Measurements from ENCODE around the gene ANGPT4.

The ANGPT4 gene

GRCh38 chr20:891706-892080 lies 24.4 kb downstream of the ANGPT4 start:
- Histone ChIP-seq H3K27ac (ENCODE audit: low read depth, low read length) (no peak overlapping the region), H4K20me1 (ENCODE audit: low read depth, low read length) (no peaks in the 10 kb centered on the region), H3K36me3 (ENCODE audit: low read length) (no peaks in the 10 kb centered on the region), H3F3A (ENCODE audit: insufficient read depth) (no peaks in the 10 kb centered on the region), H3K9ac (ENCODE audit: low read length) (no peak overlapping the region), H2AFZ (ENCODE audit: low read depth, low read length, severe bottlenecking) (no peak overlapping the region), H3K9me2 (replicated peaks; ENCODE audit: insufficient read depth, low read length) (no peaks in the 10 kb centered on the region), H3K4me2 (ENCODE audit: low read depth, low read length, poor library complexity, severe bottlenecking) (no peak overlapping the region), H3K4me3 (ENCODE audit: insufficient read depth, low read length, poor library complexity, severe bottlenecking) (no peak overlapping the region), H3K27me3 (ENCODE audit: low read length) (no peaks in the 10 kb centered on the region), H3K79me2 (ENCODE audit: insufficient read depth, low read length) (no peaks in the 10 kb centered on the region), H3K9me3 (ENCODE audit: insufficient read depth, low read length) (no peaks in the 10 kb centered on the region)
- TF ChIP-seq CTCF (IDR thresholded peaks at IDR 0.05; ENCODE audit: insufficient read depth, low read length, poor library complexity, severe bottlenecking), result no peak
- no peak for TF ChIP-seq EZH2phosphoT487 (conservative IDR thresholded peaks at IDR 0.05; ENCODE audit: low read length)

- no peaks in the 10 kb centered on the region for H3K79me2 ChIP-seq (ENCODE audit: insufficient read depth, low read length)
- no peak overlapping the region for H3K27ac ChIP-seq (ENCODE audit: low read depth, low read length)
- no peak overlapping the region for H3K4me3 ChIP-seq (ENCODE audit: insufficient read depth, low read length, poor library complexity, severe bottlenecking)
- no peak overlapping the region for H2AFZ ChIP-seq (ENCODE audit: low read depth, low read length, severe bottlenecking)
- H4K20me1 ChIP-seq (ENCODE audit: low read depth, low read length), result no peaks in the 10 kb centered on the region
- no peaks in the 10 kb centered on the region for H3K9me3 ChIP-seq (ENCODE audit: insufficient read depth, low read length)
- H3K9ac ChIP-seq (ENCODE audit: low read length), result no peak overlapping the region
- no peaks in the 10 kb centered on the region for H3F3A ChIP-seq (ENCODE audit: insufficient read depth)
- H3K9me2 ChIP-seq (replicated peaks; ENCODE audit: insufficient read depth, low read length), result no peaks in the 10 kb centered on the region
- H3K4me2 ChIP-seq (ENCODE audit: low read depth, low read length, poor library complexity, severe bottlenecking), result no peak overlapping the region
- TF ChIP-seq EZH2phosphoT487 (conservative IDR thresholded peaks at IDR 0.05; ENCODE audit: low read length) (no peak), CTCF (IDR thresholded peaks at IDR 0.05; ENCODE audit: insufficient read depth, low read length, poor library complexity, severe bottlenecking) (no peak)
- no peaks in the 10 kb centered on the region for H3K36me3 ChIP-seq (ENCODE audit: low read length)
- no peaks in the 10 kb centered on the region for H3K27me3 ChIP-seq (ENCODE audit: low read length)
Measured at GRCh38 chr20:891058-891705, 25.0 kb downstream of the ANGPT4 start.

- H3K79me2 ChIP-seq (ENCODE audit: insufficient read depth, low read length), result no peaks in the 10 kb centered on the region
- H3K9me3 ChIP-seq (ENCODE audit: insufficient read depth, low read length), result no peaks in the 10 kb centered on the region
- no peak overlapping the region for H3K9ac ChIP-seq (ENCODE audit: low read length)
- TF ChIP-seq EZH2phosphoT487 (conservative IDR thresholded peaks at IDR 0.05; ENCODE audit: low read length) (no peak), CTCF (IDR thresholded peaks at IDR 0.05; ENCODE audit: insufficient read depth, low read length, poor library complexity, severe bottlenecking) (no peak)
- no peaks in the 10 kb centered on the region for H3K9me2 ChIP-seq (replicated peaks; ENCODE audit: insufficient read depth, low read length)
- H3K27ac ChIP-seq (ENCODE audit: low read depth, low read length), result no peak overlapping the region
- no peaks in the 10 kb centered on the region for H3K36me3 ChIP-seq (ENCODE audit: low read length)
- no peaks in the 10 kb centered on the region for H3F3A ChIP-seq (ENCODE audit: insufficient read depth)
- H4K20me1 ChIP-seq (ENCODE audit: low read depth, low read length), result no peaks in the 10 kb centered on the region
- H3K4me2 ChIP-seq (ENCODE audit: low read depth, low read length, poor library complexity, severe bottlenecking), result no peak overlapping the region
- H3K27me3 ChIP-seq (ENCODE audit: low read length), result no peaks in the 10 kb centered on the region
- no peak overlapping the region for H3K4me3 ChIP-seq (ENCODE audit: insufficient read depth, low read length, poor library complexity, severe bottlenecking)
- H2AFZ ChIP-seq (ENCODE audit: low read depth, low read length, severe bottlenecking), result no peak overlapping the region
Measured at GRCh38 chr20:890666-891057, 25.5 kb downstream of the ANGPT4 start.

All from SU-DHL-6 (cell line).